ENCODE data around the gene NME3.

DNA sequence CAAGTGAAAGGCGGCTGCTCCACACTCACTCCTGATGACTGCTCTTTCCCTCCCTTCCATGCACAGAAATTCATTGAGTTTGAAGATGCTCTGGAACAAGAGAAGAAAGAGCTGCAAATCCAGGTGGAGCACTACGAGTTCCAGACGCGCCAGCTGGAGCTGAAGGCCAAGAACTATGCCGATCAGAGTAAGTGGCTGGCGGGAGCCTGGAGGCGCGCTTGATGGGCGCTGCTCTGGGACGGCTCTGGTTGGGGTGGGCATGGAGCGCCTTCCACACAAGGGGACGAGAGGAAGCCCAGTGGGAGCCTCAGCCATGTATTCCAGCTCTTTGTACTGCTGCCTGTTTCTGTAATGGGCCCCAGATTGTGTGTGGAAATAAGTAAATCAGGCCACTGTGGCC is 46.9 kb downstream of the NME3 start:
- TF ChIP-seq, protein P1, sequence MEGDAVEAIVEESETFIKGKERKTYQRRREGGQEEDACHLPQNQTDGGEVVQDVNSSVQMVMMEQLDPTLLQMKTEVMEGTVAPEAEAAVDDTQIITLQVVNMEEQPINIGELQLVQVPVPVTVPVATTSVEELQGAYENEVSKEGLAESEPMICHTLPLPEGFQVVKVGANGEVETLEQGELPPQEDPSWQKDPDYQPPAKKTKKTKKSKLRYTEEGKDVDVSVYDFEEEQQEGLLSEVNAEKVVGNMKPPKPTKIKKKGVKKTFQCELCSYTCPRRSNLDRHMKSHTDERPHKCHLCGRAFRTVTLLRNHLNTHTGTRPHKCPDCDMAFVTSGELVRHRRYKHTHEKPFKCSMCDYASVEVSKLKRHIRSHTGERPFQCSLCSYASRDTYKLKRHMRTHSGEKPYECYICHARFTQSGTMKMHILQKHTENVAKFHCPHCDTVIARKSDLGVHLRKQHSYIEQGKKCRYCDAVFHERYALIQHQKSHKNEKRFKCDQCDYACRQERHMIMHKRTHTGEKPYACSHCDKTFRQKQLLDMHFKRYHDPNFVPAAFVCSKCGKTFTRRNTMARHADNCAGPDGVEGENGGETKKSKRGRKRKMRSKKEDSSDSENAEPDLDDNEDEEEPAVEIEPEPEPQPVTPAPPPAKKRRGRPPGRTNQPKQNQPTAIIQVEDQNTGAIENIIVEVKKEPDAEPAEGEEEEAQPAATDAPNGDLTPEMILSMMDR (conservative IDR thresholded peaks at IDR 0.05; ENCODE audit: low read depth, low read length), result no peak
- TF ChIP-seq POLR2A (IDR thresholded peaks at IDR 0.05; ENCODE audit: low read depth, low read length) (no peak), RCOR1 (IDR thresholded peaks at IDR 0.05; ENCODE audit: insufficient replicate concordance, low read length) (no peak), RFX5 (IDR thresholded peaks at IDR 0.05; ENCODE audit: low read depth, low read length) (no peak), NFE2L2 (IDR thresholded peaks at IDR 0.05; ENCODE audit: low read depth, low read length) (no peak), SMC3 (IDR thresholded peaks at IDR 0.05; ENCODE audit: low read depth, low read length) (no peak), ELK1 (IDR thresholded peaks at IDR 0.05; ENCODE audit: borderline replicate concordance, low read depth, low read length) (no peak), CEBPB (IDR thresholded peaks at IDR 0.05; ENCODE audit: low read depth, low read length) (no peak), MAZ (IDR thresholded peaks at IDR 0.05; ENCODE audit: borderline replicate concordance, low read depth, low read length) (no peak), FOS (IDR thresholded peaks at IDR 0.05; ENCODE audit: low read depth, low read length) (no peak)
- TF ChIP-seq, protein P2, sequence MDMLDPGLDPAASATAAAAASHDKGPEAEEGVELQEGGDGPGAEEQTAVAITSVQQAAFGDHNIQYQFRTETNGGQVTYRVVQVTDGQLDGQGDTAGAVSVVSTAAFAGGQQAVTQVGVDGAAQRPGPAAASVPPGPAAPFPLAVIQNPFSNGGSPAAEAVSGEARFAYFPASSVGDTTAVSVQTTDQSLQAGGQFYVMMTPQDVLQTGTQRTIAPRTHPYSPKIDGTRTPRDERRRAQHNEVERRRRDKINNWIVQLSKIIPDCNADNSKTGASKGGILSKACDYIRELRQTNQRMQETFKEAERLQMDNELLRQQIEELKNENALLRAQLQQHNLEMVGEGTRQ (IDR thresholded peaks at IDR 0.05; ENCODE audit: low read depth, low read length), result no peak
